ENCODE results near the gene SDHD. TPM values are rescaled to one million over a fixed set of nuclear protein-coding genes. Genes with fewer than 3 reads are reported as not detected.

Gene SDHD
- total and polyA plus RNA-seq, 2 of the 8 experiments (the other 6 are each of a cell fraction or from before 2014, with no cell fraction given), result 96.0 to 181 TPM

- no peak overlapping the region for H2BK5ac ChIP-seq (ENCODE audit: low read depth, low read length)
- no peak overlapping the region for H4K8ac ChIP-seq (ENCODE audit: extremely low read depth, insufficient read depth, low read length)
- H3K4me1 ChIP-seq (replicated peaks in 1 of 4; ENCODE audit: control insufficient read depth in 3 of 4, insufficient read depth in 4 of 4, low read length in 3 of 4), result no peaks in the 10 kb centered on the region
- POLR2A ChIA-PET (ENCODE audit: partially characterized antibody), result no interaction called here
- H4K5ac ChIP-seq (ENCODE audit: insufficient read length, low read depth, low read length), result no peak overlapping the region
- no peak overlapping the region for H3K18ac ChIP-seq (ENCODE audit: extremely low read depth, low read length)
- FAIRE-seq, result no peak
- no peaks in the 10 kb centered on the region for H3K36me3 ChIP-seq (ENCODE audit: control insufficient read depth in 2 of 4, insufficient read depth in 4 of 4, low read length in 3 of 4)
- no peak overlapping the region for H2BK12ac ChIP-seq (ENCODE audit: low read depth, low read length)
- no peak overlapping the region for H4K91ac ChIP-seq (replicated peaks; ENCODE audit: insufficient read length, low read length)
- H3K4me2 ChIP-seq (ENCODE audit: insufficient read depth in 1 of 2, low read depth in 2 of 2, low read length in 2 of 2), result no peak overlapping the region
- H2AFZ ChIP-seq (ENCODE audit: low read length), result no peak overlapping the region
- H3K56ac ChIP-seq (replicated peaks; ENCODE audit: insufficient read length, low read depth, low read length), result no peak overlapping the region
- H3K79me2 ChIP-seq (ENCODE audit: control insufficient read depth in 1 of 2, insufficient read depth in 2 of 2, low read length in 2 of 2), result no peaks in the 10 kb centered on the region
- no peaks in the 10 kb centered on the region for H3K9me3 ChIP-seq (ENCODE audit: insufficient read depth in 2 of 2, low read depth in 1 of 2, low read length in 1 of 2)
- H3K27me3 ChIP-seq (replicated peaks in 1 of 4; ENCODE audit: control insufficient read depth in 3 of 4, extremely low read depth in 1 of 4, insufficient read depth in 3 of 4, low read length in 3 of 4), result no peaks in the 10 kb centered on the region
- no peak overlapping the region for H3K27ac ChIP-seq (ENCODE audit: low read depth, low read length)
- no peak overlapping the region for H3K14ac ChIP-seq (ENCODE audit: insufficient read length)
- H2BK20ac ChIP-seq (ENCODE audit: low read length), result no peak overlapping the region
- H2BK120ac ChIP-seq (replicated peaks; ENCODE audit: low read depth, low read length), result no peak overlapping the region
- no peaks in the 10 kb centered on the region; the same call in 1 of the 2 replicates for H3K23me2 ChIP-seq (ENCODE audit: low read depth, low read length)
- H3K9ac ChIP-seq (replicated peaks in 1 of 4; ENCODE audit: extremely low read depth in 1 of 4, low read depth in 3 of 4, low read length in 3 of 4), result no peak overlapping the region
- no peaks in the 10 kb centered on the region for H4K20me1 ChIP-seq (replicated peaks in 1 of 2; ENCODE audit: control insufficient read depth in 1 of 2, insufficient read depth in 2 of 2, low read length in 2 of 2)
- DNase-seq (ENCODE audit: low read depth in 1 of 2, low spot score in 2 of 2), result no peak
- CTCF ChIA-PET (ENCODE audit: partially characterized antibody), result interaction anchor here (0.5 to 1.7 kb wide), 4 partner anchors 17 to 1555 kb away, joined by 3 to 7 read pairs (median 4); no protein-coding TSS in a partner anchor
- 91% methylated on average over 5 of the region's 5 CpGs; no CpG with 5 or more reads in 1 of the 2 experiments for WGBS, 2 experiments (ENCODE audit: extremely low coverage in 1 of 2, insufficient coverage in 1 of 2, insufficient read length in 1 of 2, insufficient replicate concordance in 2 of 2, low coverage in 1 of 2, low lambda C conversion rate in 2 of 2, missing lambda C conversion rate in 1 of 2)
- H3K4me3 ChIP-seq (ENCODE audit: extremely low read depth in 1 of 4, insufficient read depth in 2 of 4, low read depth in 3 of 4, low read length in 4 of 4), result no peak overlapping the region
- H2BK15ac ChIP-seq (ENCODE audit: low read length), result no peak overlapping the region
- H2AK5ac ChIP-seq (ENCODE audit: low read depth, low read length), result no peak overlapping the region
- H3K4ac ChIP-seq (replicated peaks; ENCODE audit: insufficient read length, low read depth, low read length), result no peak overlapping the region
- no peaks in the 10 kb centered on the region for H3K79me1 ChIP-seq (ENCODE audit: low read depth, low read length)
- H3K23ac ChIP-seq (ENCODE audit: insufficient read length), result no peak overlapping the region
- TF ChIP-seq RBBP5 (IDR thresholded peaks at IDR 0.05; ENCODE audit: borderline replicate concordance, low read depth, low read length), result no peak
- TF ChIP-seq ATF3 (IDR thresholded peaks at IDR 0.05; ENCODE audit: insufficient read depth, low read depth, low read length), result no peak
- TF ChIP-seq KDM5A (IDR thresholded peaks at IDR 0.05; ENCODE audit: low read length), result no peak
- no peak for TF ChIP-seq POLR2AphosphoS5 (IDR thresholded peaks at IDR 0.05; ENCODE audit: low read depth, low read length)
- no peak for TF ChIP-seq EGR1 (IDR thresholded peaks at IDR 0.05; ENCODE audit: borderline replicate concordance, low read depth, low read length)
- no peak for TF ChIP-seq TAF1 (IDR thresholded peaks at IDR 0.05; ENCODE audit: low read depth, low read length)
- TF ChIP-seq SAP30 (IDR thresholded peaks at IDR 0.05; ENCODE audit: insufficient read depth, insufficient replicate concordance, low read length), result no peak
- TF ChIP-seq ASH2L (IDR thresholded peaks at IDR 0.05; ENCODE audit: low read length), result no peak
- TF ChIP-seq NANOG (IDR thresholded peaks at IDR 0.05; ENCODE audit: insufficient read depth, low read depth, low read length, poor library complexity, severe bottlenecking), result no peak
- TF ChIP-seq SIX5 (IDR thresholded peaks at IDR 0.05; ENCODE audit: low read depth, low read length), result no peak
- TF ChIP-seq TAF7 (optimal IDR thresholded peaks at IDR 0.05; ENCODE audit: borderline replicate concordance, low read depth, low read length), result no peak
- TF ChIP-seq PHF8 (conservative IDR thresholded peaks at IDR 0.05; ENCODE audit: low read depth, low read length), result no peak
- TF ChIP-seq FOSL1 (IDR thresholded peaks at IDR 0.05; ENCODE audit: insufficient read depth, low read depth, low read length), result no peak
- no peak for TF ChIP-seq MAX (IDR thresholded peaks at IDR 0.05)
Observed at GRCh38 chr11:112129656-112130055, 43.0 kb downstream of the SDHD start.

All from H1 (cell line).